ENCODE data around the gene TAS1R1. TPM values are rescaled to one million over a fixed set of nuclear protein-coding genes. Genes with fewer than 3 reads are reported as not detected.

TAS1R1 gene
- total and polyA plus RNA-seq, 10 of the 15 experiments (the other 5 are each of a cell fraction or from before 2014, with no cell fraction given) = 0.03 to 0.06 (median 0.04) TPM; not detected in 7

DNA sequence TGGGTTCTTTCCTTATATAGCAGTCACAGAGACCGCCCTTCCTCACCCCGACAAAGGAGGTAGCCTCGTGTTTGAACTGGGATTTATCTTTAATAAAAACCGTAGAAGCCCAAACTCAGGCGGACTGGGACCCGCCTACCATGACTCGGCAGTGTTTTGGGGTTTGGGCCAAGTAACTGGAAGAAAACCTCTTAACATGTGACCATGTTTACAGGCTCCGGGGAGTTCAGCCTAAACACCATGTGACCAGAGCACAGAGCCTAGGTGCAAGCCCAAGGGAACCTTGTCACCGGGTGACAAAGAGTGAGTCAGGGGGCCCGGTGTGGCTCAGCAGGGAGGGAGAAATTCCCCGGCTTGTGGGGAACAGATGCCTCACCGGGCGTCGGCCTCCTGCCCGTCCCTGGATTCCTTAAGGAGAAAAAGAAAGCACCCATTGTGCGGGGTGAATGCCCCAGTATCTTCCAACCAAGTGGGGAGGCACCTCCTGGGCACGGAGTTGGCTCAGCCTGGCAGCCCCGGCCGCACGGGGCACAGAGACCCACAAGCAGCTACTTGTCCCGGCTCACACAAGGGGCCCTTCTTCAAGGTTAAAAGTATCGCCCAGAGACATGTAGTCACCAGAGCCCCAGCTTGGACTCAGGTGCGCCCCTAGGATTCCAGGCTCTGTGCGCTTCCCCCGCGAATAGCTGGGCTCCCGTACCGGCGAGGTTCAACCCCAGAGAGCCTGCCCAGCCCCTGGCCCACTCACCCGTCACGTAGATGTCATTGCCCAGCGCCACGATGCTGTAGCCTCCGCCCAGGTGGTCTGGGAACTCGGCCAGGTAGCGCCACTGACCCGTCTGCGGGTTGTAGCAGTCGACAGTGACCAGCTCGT is 46.2 kb downstream of the TAS1R1 start:
- peak overlapping the region; percentile 100 for H3K4me2 ChIP-seq (ENCODE audit: control insufficient read depth, insufficient read depth)
- ATAC-seq (peak; percentile 63), FAIRE-seq (peak; percentile 27), DNase-seq (ENCODE audit: low read depth, low spot score) (no peak)
- peak overlapping the region; percentile 70 for H2AFZ ChIP-seq (ENCODE audit: control insufficient read depth, low read depth, low read length)
- ChIA-PET CTCF (interaction anchor here (1.2 to 5.4 kb wide), 3 partner anchors 20 to 111 kb away, joined by 4 to 39 read pairs (median 15); partner anchors contain the start of genes NOL9, TAS1R1 and ZBTB48), POLR2A (interaction anchor here (0.8 to 4.0 kb wide), 10 partner anchors 11 to 48 kb away, joined by 3 to 22 read pairs (median 3); partner anchors contain the start of genes NOL9 and ZBTB48), SMC1A (ENCODE audit: uncharacterized antibody, unreplicated experiment) (interaction anchor here (1.0 to 2.1 kb wide), 6 partner anchors 8 to 48 kb away, joined by 3 to 16 read pairs (median 3); partner anchors contain the start of gene ZBTB48), RAD21 (ENCODE audit: unreplicated experiment) (interaction anchor here (0.8 to 3.9 kb wide), 5 partner anchors 20 to 47 kb away, joined by 3 to 38 read pairs (median 3); partner anchors contain the start of genes NOL9, TAS1R1 and ZBTB48)
- H3K36me3 ChIP-seq (ENCODE audit: control insufficient read depth in 2 of 2, insufficient read depth in 2 of 2, low read length in 1 of 2) = peaks cover 2 to 9% of the 10 kb centered on the region in 2 experiments; a peak in 3 of 4 replicates
- no peaks in the 10 kb centered on the region for H4K20me1 ChIP-seq (ENCODE audit: control insufficient read depth, insufficient read depth)
- WGBS (ENCODE audit: insufficient coverage, insufficient replicate concordance, low lambda C conversion rate, missing lambda C conversion rate) = under 1% methylated on average over 40 of the region's 40 CpGs
- no peaks in the 10 kb centered on the region for H3K27me3 ChIP-seq (replicated peaks in 1 of 2; ENCODE audit: control insufficient read depth in 2 of 2, insufficient read depth in 2 of 2, low read length in 1 of 2)
- H3K79me2 ChIP-seq (ENCODE audit: control insufficient read depth, insufficient read depth, low read length) = peaks cover 36% of the 10 kb centered on the region
- H3K4me1 ChIP-seq (ENCODE audit: control insufficient read depth, insufficient read depth, low read length) = peaks cover 13% of the 10 kb centered on the region
- BruUV-seq (replicated peaks) = no TSS peak
- intact Hi-C loops (cut with micrococcal nuclease; ENCODE audit: unreplicated experiment) = no loop called here
- peak overlapping the region; percentile 84 for H3K9ac ChIP-seq (ENCODE audit: control insufficient read depth, insufficient read depth, low read length)
- peak overlapping the region; percentile 94 for H3K4me3 ChIP-seq
- H3K27ac ChIP-seq (ENCODE audit: control insufficient read depth, insufficient read depth) = peak overlapping the region; percentile 73
- in situ Hi-C loops (cut with MboI) = no loop called here
- H3K9me3 ChIP-seq (replicated peaks; ENCODE audit: control insufficient read depth, insufficient read depth, low read length) = no peaks in the 10 kb centered on the region
- TF ChIP-seq FOXK2 (IDR thresholded peaks at IDR 0.05) = peak; percentile 83
- TF ChIP-seq, protein P1, sequence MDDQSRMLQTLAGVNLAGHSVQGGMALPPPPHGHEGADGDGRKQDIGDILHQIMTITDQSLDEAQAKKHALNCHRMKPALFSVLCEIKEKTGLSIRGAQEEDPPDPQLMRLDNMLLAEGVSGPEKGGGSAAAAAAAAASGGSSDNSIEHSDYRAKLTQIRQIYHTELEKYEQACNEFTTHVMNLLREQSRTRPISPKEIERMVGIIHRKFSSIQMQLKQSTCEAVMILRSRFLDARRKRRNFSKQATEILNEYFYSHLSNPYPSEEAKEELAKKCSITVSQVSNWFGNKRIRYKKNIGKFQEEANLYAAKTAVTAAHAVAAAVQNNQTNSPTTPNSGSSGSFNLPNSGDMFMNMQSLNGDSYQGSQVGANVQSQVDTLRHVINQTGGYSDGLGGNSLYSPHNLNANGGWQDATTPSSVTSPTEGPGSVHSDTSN (IDR thresholded peaks at IDR 0.05; ENCODE audit: insufficient replicate concordance, low read depth, low read length) = no peak
- TF ChIP-seq MYB (IDR thresholded peaks at IDR 0.05; ENCODE audit: borderline replicate concordance, low read depth, low read length) = no peak
- TF ChIP-seq, protein P2, sequence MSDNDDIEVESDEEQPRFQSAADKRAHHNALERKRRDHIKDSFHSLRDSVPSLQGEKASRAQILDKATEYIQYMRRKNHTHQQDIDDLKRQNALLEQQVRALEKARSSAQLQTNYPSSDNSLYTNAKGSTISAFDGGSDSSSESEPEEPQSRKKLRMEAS (IDR thresholded peaks at IDR 0.05; ENCODE audit: low read depth, low read length) = peak; percentile 80
- peak; percentile 45 for TF ChIP-seq CREM (IDR thresholded peaks at IDR 0.05; ENCODE audit: low read depth)
- TF ChIP-seq NR2F1 (conservative IDR thresholded peaks at IDR 0.05) = no peak
- peak; percentile 53; the same call in 1 of the 2 replicates for TF ChIP-seq NBN (IDR thresholded peaks at IDR 0.05)
- TF ChIP-seq NFIC (IDR thresholded peaks at IDR 0.05; ENCODE audit: low read depth, low read length) = no peak
- no peak for TF ChIP-seq POLR2A (IDR thresholded peaks at IDR 0.05; ENCODE audit: low read depth, low read length)
- peak; percentile 49; the same call in 1 of the 2 replicates for TF ChIP-seq POLR2AphosphoS5 (IDR thresholded peaks at IDR 0.05; ENCODE audit: low read length)
- TF ChIP-seq STAT1 (conservative IDR thresholded peaks at IDR 0.05) = no peak
- peak in 1 of 2 experiments; percentile 84; a peak in 2 of 4 replicates for TF ChIP-seq SRF (IDR thresholded peaks at IDR 0.05; ENCODE audit: low read depth in 2 of 2, low read length in 2 of 2)
- no peak for TF ChIP-seq BHLHE40 (IDR thresholded peaks at IDR 0.05; ENCODE audit: borderline replicate concordance in 1 of 2, low read depth in 2 of 2, low read length in 1 of 2)
- TF ChIP-seq, protein P3, sequence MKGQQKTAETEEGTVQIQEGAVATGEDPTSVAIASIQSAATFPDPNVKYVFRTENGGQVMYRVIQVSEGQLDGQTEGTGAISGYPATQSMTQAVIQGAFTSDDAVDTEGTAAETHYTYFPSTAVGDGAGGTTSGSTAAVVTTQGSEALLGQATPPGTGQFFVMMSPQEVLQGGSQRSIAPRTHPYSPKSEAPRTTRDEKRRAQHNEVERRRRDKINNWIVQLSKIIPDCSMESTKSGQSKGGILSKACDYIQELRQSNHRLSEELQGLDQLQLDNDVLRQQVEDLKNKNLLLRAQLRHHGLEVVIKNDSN (IDR thresholded peaks at IDR 0.05; ENCODE audit: borderline replicate concordance, extremely low read length, insufficient read depth, low read depth, low read length) = peak; percentile 49
- TF ChIP-seq, protein P4, sequence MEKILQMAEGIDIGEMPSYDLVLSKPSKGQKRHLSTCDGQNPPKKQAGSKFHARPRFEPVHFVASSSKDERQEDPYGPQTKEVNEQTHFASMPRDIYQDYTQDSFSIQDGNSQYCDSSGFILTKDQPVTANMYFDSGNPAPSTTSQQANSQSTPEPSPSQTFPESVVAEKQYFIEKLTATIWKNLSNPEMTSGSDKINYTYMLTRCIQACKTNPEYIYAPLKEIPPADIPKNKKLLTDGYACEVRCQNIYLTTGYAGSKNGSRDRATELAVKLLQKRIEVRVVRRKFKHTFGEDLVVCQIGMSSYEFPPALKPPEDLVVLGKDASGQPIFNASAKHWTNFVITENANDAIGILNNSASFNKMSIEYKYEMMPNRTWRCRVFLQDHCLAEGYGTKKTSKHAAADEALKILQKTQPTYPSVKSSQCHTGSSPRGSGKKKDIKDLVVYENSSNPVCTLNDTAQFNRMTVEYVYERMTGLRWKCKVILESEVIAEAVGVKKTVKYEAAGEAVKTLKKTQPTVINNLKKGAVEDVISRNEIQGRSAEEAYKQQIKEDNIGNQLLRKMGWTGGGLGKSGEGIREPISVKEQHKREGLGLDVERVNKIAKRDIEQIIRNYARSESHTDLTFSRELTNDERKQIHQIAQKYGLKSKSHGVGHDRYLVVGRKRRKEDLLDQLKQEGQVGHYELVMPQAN (conservative IDR thresholded peaks at IDR 0.05) = peak; percentile 59; the same call in 1 of the 2 replicates
- TF ChIP-seq RB1 (IDR thresholded peaks at IDR 0.05; ENCODE audit: borderline replicate concordance) = no peak
- TF ChIP-seq BACH1 (IDR thresholded peaks at IDR 0.05; ENCODE audit: borderline replicate concordance) = peak; percentile 85; the same call in 1 of the 2 replicates

All from GM12878 (cell line).